ENCODE results near the gene DUSP14. TPM values are rescaled to one million over a fixed set of nuclear protein-coding genes. Genes with fewer than 3 reads are reported as not detected.

Gene DUSP14
- total and polyA plus RNA-seq, 2 of the 8 experiments (the other 6 are each of a cell fraction or from before 2014, with no cell fraction given) = 22.1 to 37.9 TPM

- Histone ChIP-seq H3K36me3 (ENCODE audit: control insufficient read depth in 2 of 4, insufficient read depth in 4 of 4, low read length in 3 of 4) (peaks cover 0 to 4% (median 0%) of the 10 kb centered on the region in 4 experiments; a peak in 1 of 8 replicates), H3K23ac (ENCODE audit: insufficient read length) (no peak overlapping the region), H4K20me1 (replicated peaks in 1 of 2; ENCODE audit: control insufficient read depth in 1 of 2, insufficient read depth in 2 of 2, low read length in 2 of 2) (no peaks in the 10 kb centered on the region), H3K27ac (ENCODE audit: low read depth, low read length) (no peak overlapping the region), H3K23me2 (ENCODE audit: low read depth, low read length) (no peaks in the 10 kb centered on the region), H2BK120ac (replicated peaks; ENCODE audit: low read depth, low read length) (no peak overlapping the region), H3K18ac (ENCODE audit: extremely low read depth, low read length) (no peak overlapping the region), H3K9me3 (ENCODE audit: insufficient read depth in 2 of 2, low read depth in 1 of 2, low read length in 1 of 2) (no peaks in the 10 kb centered on the region), H2BK12ac (ENCODE audit: low read depth, low read length) (no peak overlapping the region), H4K91ac (replicated peaks; ENCODE audit: insufficient read length, low read length) (no peak overlapping the region), H2BK5ac (ENCODE audit: low read depth, low read length) (no peak overlapping the region), H2AFZ (ENCODE audit: low read length) (no peak overlapping the region), H3K79me2 (ENCODE audit: control insufficient read depth in 1 of 2, insufficient read depth in 2 of 2, low read length in 2 of 2) (0 out of 4 replicates have a peak, but pooled peaks cover 0 to 5% of the 10 kb centered on the region in 2 experiments), H3K79me1 (ENCODE audit: low read depth, low read length) (no peaks in the 10 kb centered on the region), H3K56ac (replicated peaks; ENCODE audit: insufficient read length, low read depth, low read length) (no peak overlapping the region), H4K8ac (ENCODE audit: extremely low read depth, insufficient read depth, low read length) (no peak overlapping the region), H3K4ac (replicated peaks; ENCODE audit: insufficient read length, low read depth, low read length) (no peak overlapping the region), H3K4me2 (ENCODE audit: insufficient read depth in 1 of 2, low read depth in 2 of 2, low read length in 2 of 2) (no peak overlapping the region), H3K27me3 (replicated peaks in 1 of 4; ENCODE audit: control insufficient read depth in 3 of 4, extremely low read depth in 1 of 4, insufficient read depth in 3 of 4, low read length in 3 of 4) (peaks cover 0 to 1% (median 0%) of the 10 kb centered on the region in 4 experiments; a peak in 1 of 7 replicates), H2AK5ac (ENCODE audit: low read depth, low read length) (no peak overlapping the region), H3K9ac (replicated peaks in 1 of 4; ENCODE audit: extremely low read depth in 1 of 4, low read depth in 3 of 4, low read length in 3 of 4) (no peak overlapping the region), H3K14ac (ENCODE audit: insufficient read length) (no peak overlapping the region), H3K4me3 (ENCODE audit: extremely low read depth in 1 of 4, insufficient read depth in 2 of 4, low read depth in 3 of 4, low read length in 4 of 4) (no peak overlapping the region), H4K5ac (ENCODE audit: insufficient read length, low read depth, low read length) (no peak overlapping the region), H3K4me1 (replicated peaks in 1 of 4; ENCODE audit: control insufficient read depth in 3 of 4, insufficient read depth in 4 of 4, low read length in 3 of 4) (peaks cover 0 to 9% (median 2%) of the 10 kb centered on the region in 4 experiments; a peak in 3 of 7 replicates), H2BK15ac (ENCODE audit: low read length) (no peak overlapping the region), H2BK20ac (ENCODE audit: low read length) (no peak overlapping the region)
- FAIRE-seq (no peak), DNase-seq (ENCODE audit: low read depth in 1 of 2, low spot score in 2 of 2) (no peak)
- 80% methylated on average over 3 of the region's 3 CpGs; no CpG with 5 or more reads in 1 of the 2 experiments for WGBS, 2 experiments (ENCODE audit: extremely low coverage in 1 of 2, insufficient coverage in 1 of 2, insufficient read length in 1 of 2, insufficient replicate concordance in 2 of 2, low coverage in 1 of 2, low lambda C conversion rate in 2 of 2, missing lambda C conversion rate in 1 of 2)
- CTCF ChIA-PET (ENCODE audit: partially characterized antibody) = no interaction called here
- POLR2A ChIA-PET (ENCODE audit: partially characterized antibody) = interaction anchor here (1.6 kb wide), 1 partner anchor 10 kb away, joined by 3 read pairs; no protein-coding TSS in a partner anchor
- TF ChIP-seq SIRT6 (IDR thresholded peaks at IDR 0.05; ENCODE audit: low read length) = no peak
- TF ChIP-seq CBX5 (IDR thresholded peaks at IDR 0.05; ENCODE audit: low read depth, low read length) = no peak
- TF ChIP-seq ATF3 (IDR thresholded peaks at IDR 0.05; ENCODE audit: insufficient read depth, low read depth, low read length) = no peak
- no peak for TF ChIP-seq TEAD4 (IDR thresholded peaks at IDR 0.05; ENCODE audit: low read depth, low read length)
- no peak for TF ChIP-seq GTF2F1 (IDR thresholded peaks at IDR 0.05; ENCODE audit: borderline replicate concordance, low read depth, low read length)
Observed at GRCh38 chr17:37546302-37546701, 56.6 kb downstream of the DUSP14 start.
